GM08714 (cell line): ENCODE data around the gene RABEPK.
"Not testable (repeated sequence)": the region's sequence is repeated elsewhere in the genome, so short reads cannot be mapped to it uniquely, and the experiment has no call there.

Experiments used
- H3K4me3 ChIP-seq: fragments of 200-500 bp; sonication (Bioruptor generic); 2 replicates; pipeline ENCODE4 v1.5.1; 2014; ENCODE audit warnings: mild to moderate bottlenecking, low read length, inconsistent platforms
- ZNF274 ChIP-seq: IDR thresholded peaks from 2 replicates; pipeline ENCODE4 v1.6.1; 2012; ENCODE audit warnings: mild to moderate bottlenecking, low read depth, low read length

The RABEPK gene, protein sequence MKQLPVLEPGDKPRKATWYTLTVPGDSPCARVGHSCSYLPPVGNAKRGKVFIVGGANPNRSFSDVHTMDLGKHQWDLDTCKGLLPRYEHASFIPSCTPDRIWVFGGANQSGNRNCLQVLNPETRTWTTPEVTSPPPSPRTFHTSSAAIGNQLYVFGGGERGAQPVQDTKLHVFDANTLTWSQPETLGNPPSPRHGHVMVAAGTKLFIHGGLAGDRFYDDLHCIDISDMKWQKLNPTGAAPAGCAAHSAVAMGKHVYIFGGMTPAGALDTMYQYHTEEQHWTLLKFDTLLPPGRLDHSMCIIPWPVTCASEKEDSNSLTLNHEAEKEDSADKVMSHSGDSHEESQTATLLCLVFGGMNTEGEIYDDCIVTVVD

GRCh38 chr9:125200216-125201047 is at the start of gene RABEPK:
TSS of gene RABEPK (plus strand) at chr9:125200542. CDS start at chr9:125203014, 2,472 bp downstream.
- peak within 1 kb of the TSS; percentile 89 for H3K4me3 ChIP-seq
- no peak for TF ChIP-seq ZNF274

GRCh38 chr9:125151730-125152129 is 48.6 kb upstream of the RABEPK start:
- H3K4me3 ChIP-seq = no peak overlapping the region
- TF ChIP-seq ZNF274 = no peak

- no peak for TF ChIP-seq ZNF274
- H3K4me3 ChIP-seq = no peak overlapping the region
These were observed 46.5 kb upstream of the RABEPK start for GRCh38 chr9:125153712-125154367.

DNA sequence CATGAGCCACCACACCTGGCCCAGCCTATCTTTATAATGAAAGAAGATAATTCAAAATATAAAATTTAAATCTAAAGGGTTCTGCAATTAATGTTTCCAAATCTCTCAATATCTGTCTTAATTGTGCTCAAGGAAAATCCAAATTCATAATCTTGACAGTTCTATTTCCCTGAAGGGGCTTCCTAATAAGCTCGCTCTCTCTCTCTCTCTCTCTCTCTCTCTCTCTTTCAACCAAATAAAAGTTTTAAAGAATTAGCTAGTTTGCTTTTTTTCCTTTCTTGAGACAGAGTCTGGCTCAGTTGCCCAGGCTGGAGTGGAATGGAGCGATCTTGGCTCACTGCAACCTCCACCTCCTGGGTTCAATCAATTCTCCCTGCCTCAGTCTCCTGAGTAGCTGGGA is 43.8 kb upstream of the RABEPK start:
- no peak for TF ChIP-seq ZNF274

DNA sequence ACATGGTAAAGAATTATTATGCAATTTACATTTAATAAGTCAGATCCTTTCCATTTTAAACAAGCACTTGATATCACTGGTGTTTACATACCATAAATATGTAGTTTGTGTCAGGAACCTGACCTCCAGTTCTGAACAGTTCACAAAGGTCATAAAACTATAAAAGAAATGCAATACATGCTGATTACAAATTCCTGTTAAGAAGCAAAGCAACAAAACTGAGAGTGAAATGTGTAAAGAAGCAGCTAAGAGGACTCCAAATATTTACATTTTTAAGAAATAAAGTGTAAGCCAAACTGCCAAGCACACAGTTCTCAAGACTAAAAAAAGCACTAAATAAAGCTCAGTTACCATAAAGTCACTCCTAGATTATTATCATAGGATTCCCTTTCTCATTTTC is 39.6 kb upstream of the RABEPK start:
- TF ChIP-seq ZNF274 = no peak
- no peak overlapping the region for H3K4me3 ChIP-seq

More for the DNA sequence above, 43.8 kb upstream of the RABEPK start:
- no peak overlapping the region for H3K4me3 ChIP-seq

DNA sequence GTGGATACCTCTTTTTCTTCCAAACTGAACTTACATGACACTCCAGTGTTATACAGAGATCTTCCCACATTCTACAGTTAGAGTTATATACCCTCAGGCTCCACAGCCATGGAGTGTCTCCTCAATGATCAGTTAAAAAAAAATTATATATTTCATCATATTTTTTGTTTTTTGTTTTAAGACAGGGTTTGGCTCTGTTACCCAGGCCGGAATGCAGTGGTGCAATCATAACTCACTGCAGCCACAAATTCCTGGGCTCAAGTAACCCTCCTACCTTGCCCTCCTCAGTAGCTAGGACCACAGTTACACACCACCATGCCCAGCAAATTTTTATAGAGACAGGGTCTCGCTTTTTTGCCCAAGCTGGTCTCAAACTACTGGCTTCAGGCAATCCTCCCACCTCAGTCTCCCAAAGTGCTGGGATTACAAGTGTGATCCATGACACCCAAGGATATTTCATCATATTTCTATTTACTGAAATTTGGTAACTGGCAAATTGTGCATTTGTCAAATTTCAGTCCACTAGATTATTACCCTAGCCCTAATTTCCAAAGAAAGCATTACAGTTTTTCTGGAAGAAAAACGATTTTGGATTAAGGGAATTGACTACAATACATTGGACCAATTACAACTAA is 38.9 kb upstream of the RABEPK start:
- no peak overlapping the region for H3K4me3 ChIP-seq
- TF ChIP-seq ZNF274 = no peak

DNA sequence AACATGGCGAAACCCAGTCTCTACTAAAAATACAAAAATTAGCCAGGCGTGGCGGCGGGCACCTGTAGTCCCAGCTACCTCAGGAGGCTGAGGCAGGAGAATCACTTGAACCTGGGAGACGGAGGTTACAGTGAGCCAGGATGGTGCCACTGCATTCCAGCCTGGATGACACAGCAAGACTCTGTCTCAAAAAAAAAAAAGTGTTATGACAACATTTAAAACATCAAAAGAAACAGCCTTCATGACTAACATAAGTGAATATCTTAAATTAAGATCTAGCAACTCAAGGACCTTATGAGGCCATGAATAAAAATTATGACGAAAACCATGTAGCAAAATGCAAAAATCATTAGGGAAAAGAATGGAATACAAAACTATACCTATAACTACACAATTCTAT is 37.5 kb upstream of the RABEPK start:
- H3K4me3 ChIP-seq = not testable (repeated sequence)

DNA sequence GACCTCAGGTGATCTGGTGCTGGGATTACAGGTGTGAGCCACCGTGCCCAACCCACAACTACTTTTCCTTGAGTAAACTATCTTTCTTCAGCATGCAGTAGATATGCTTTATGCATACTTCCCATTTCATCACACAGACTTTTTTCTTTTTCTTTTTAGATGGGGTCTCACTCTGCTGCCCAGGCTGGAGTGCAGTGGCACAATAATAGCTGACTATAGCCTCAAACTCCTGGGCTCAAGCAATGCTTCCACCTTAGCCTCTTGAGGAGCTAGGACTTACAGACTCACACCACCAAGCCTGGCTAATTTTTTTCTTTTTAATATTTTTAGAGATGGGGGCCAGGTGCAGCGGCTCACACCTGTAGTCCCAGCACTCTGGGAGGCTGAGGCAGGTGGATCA is 33.6 kb upstream of the RABEPK start:
- no peak overlapping the region for H3K4me3 ChIP-seq
- TF ChIP-seq ZNF274 = no peak

DNA sequence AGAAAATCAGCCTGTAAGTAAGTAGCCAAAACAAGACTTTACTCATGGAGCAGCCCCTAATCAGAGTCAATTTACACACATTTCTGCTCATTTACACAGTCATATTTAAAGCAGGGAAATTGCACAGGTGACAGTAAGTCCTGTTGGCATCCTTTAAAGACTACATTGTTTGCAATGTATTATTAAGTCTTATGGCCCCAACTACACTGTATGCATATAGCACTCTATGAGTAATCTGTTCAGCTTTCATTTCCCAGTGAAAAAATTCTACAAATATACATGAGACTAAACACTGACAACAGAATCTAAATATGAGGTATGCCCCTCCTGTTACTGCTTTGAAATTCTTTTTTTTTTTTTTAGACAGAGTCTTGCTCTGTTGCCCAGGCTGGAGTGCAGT is 30.4 kb upstream of the RABEPK start:
- H3K4me3 ChIP-seq = no peak overlapping the region
- no peak for TF ChIP-seq ZNF274

DNA sequence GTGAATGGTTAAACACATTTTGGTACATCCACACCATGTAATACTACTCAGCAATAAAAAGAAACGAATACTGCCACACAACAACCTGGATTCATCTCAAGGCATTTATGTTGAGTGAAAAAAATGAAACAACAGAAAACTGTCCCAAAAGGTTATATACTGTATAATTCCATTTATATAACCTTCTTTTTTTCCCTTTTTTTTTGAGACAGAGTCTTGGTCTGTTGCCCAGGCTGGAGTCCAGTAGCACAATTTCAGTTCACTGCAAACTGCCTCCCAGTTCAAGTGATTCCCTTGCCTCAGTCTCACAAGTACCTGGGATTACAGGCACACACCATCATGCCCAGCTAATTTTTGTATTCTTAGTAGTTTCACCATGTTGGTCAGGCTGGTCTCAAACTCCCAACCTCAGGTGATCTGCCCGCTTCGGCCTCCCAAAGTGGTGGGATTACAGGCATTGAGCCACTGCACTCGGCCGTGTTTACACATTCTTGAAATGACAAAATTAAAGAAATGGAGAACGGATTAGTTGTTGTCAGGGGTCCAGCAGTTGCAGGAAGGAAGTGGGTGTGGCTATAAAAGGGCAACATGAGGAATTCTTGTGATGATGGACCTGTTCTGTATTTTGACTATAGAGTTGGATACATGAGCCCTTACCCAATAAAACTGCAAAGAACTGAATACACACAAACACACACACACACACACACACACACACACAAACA is 28.1 kb upstream of the RABEPK start:
- TF ChIP-seq ZNF274 = no peak
- H3K4me3 ChIP-seq = no peak overlapping the region

DNA sequence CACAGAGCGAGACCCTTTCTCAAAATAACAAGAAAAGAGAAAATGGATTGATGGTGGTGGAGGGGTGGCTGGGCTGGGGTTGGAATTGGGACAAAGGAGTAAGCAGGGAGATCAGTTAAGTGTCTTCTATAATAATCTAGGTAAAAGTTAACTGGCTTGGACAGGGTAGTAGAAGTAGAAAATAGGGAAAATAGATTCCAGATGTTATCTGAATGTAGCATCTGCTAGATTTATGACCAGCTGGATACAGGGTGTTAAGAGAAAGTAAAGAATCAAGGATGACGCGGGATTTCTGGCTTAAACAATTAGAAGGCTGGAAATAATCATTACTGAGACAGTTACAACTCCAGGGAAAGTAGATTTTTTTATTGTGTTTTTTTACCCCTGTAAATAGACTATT is 23.7 kb upstream of the RABEPK start:
- no peak for TF ChIP-seq ZNF274
- no peak overlapping the region for H3K4me3 ChIP-seq

- TF ChIP-seq ZNF274 = no peak
These were observed 22.5 kb upstream of the RABEPK start for GRCh38 chr9:125177888-125178287.

GRCh38 chr9:125179776-125180175 is 20.6 kb upstream of the RABEPK start:
- not testable (repeated sequence) for H3K4me3 ChIP-seq

More at GRCh38 chr9:125177888-125178287, 22.5 kb upstream of the RABEPK start:
- H3K4me3 ChIP-seq = no peak overlapping the region

DNA sequence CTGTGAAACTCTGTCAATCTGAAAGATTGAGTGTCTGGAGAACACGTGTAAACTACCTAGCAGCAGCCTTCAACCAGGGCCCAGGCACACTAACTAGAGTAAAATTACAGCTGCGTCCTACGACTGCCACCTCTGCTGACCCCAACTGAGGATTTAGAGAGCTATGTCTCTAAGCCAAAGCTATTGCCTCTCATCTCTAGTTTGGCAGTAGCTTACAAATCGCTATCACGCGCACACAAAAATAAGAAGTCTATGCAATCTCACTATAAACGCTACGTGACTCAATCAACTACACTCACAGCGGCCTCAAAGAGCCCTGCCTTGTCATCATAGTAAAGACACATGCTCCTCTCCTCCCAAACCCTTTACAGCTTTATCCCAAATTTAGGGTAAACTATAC is 19.5 kb upstream of the RABEPK start:
- no peak overlapping the region for H3K4me3 ChIP-seq
- no peak for TF ChIP-seq ZNF274

- H3K4me3 ChIP-seq = not testable (repeated sequence)
These were observed 18.6 kb upstream of the RABEPK start for GRCh38 chr9:125181756-125182155.
